ENCODE results near the gene SYTL3. TPM values are rescaled to one million over a fixed set of nuclear protein-coding genes. Genes with fewer than 3 reads are reported as not detected.
A peak's percentile ranks its signal among the peaks of the same experiment; 100 is the strongest.
"Not testable (repeated sequence)": the region's sequence is repeated elsewhere in the genome, so short reads cannot be mapped to it uniquely, and the experiment has no call there.

The SYTL3 gene
- total RNA-seq, 1 experiment from 2014 or later = 1.8 TPM

- no peaks in the 10 kb centered on the region for H3F3A ChIP-seq (ENCODE audit: low read length, unreplicated experiment)
- no peak overlapping the region for H3K4me2 ChIP-seq (ENCODE audit: low read length)
- no TSS peak for BruUV-seq (replicated peaks)
- H3K9ac ChIP-seq (ENCODE audit: low read length) = no peak overlapping the region
- no peaks in the 10 kb centered on the region for H3K9me3 ChIP-seq (ENCODE audit: low read length)
- no peak overlapping the region for H3K27ac ChIP-seq (ENCODE audit: low read length)
- no peak overlapping the region for H2AFZ ChIP-seq (ENCODE audit: low read length)
- intact Hi-C loops (cut with micrococcal nuclease) = no loop called here
- H3K9me2 ChIP-seq (replicated peaks; ENCODE audit: low read length) = no peaks in the 10 kb centered on the region
- CTCF ChIA-PET = no interaction called here
- ATAC-seq (no peak), DNase-seq (peak; percentile 44)
- no peaks in the 10 kb centered on the region for H3K36me3 ChIP-seq (ENCODE audit: low read depth, low read length)
- H3K27me3 ChIP-seq (ENCODE audit: low read length) = no peaks in the 10 kb centered on the region
- no peak for TF ChIP-seq CTCF (conservative IDR thresholded peaks at IDR 0.05; ENCODE audit: low read depth, low read length)
- no peak for TF ChIP-seq EZH2 (IDR thresholded peaks at IDR 0.05; ENCODE audit: low read length, unreplicated experiment)
- no peak for TF ChIP-seq EZH2phosphoT487 (IDR thresholded peaks at IDR 0.05; ENCODE audit: borderline replicate concordance, low read length)
- POLR2A ChIA-PET (ENCODE audit: unreplicated experiment) = interaction anchor here (0.6 kb wide), 1 partner anchor 218 kb away, joined by 3 read pairs; no protein-coding TSS in a partner anchor
- H3K4me3 ChIP-seq (ENCODE audit: low read length) = no peak overlapping the region
- no peaks in the 10 kb centered on the region for H4K20me1 ChIP-seq (ENCODE audit: low read length)
- peaks cover 8% of the 10 kb centered on the region for H3K79me2 ChIP-seq (ENCODE audit: low read length)
- peaks cover 35% of the 10 kb centered on the region for H3K4me1 ChIP-seq (ENCODE audit: insufficient read depth, low read length)
Measured at GRCh38 chr6:158648682-158649131, 1.1 kb upstream of the SYTL3 start.

- DNase-seq; POLR2A ChIA-PET (ENCODE audit: unreplicated experiment); H3K27me3 ChIP-seq (ENCODE audit: low read length); H3K9me2 ChIP-seq (replicated peaks; ENCODE audit: low read length); H3K36me3 ChIP-seq (ENCODE audit: low read depth, low read length); H3K4me2 ChIP-seq (ENCODE audit: low read length); H3K79me2 ChIP-seq (ENCODE audit: low read length); H3K4me3 ChIP-seq (ENCODE audit: low read length); H3K27ac ChIP-seq (ENCODE audit: low read length); H3F3A ChIP-seq (ENCODE audit: low read length, unreplicated experiment); H3K9ac ChIP-seq (ENCODE audit: low read length); CTCF ChIA-PET; BruUV-seq (replicated peaks); H3K9me3 ChIP-seq (ENCODE audit: low read length); ATAC-seq; H4K20me1 ChIP-seq (ENCODE audit: low read length); intact Hi-C loops (cut with micrococcal nuclease); H2AFZ ChIP-seq (ENCODE audit: low read length): not testable (repeated sequence)
- H3K4me1 ChIP-seq (ENCODE audit: insufficient read depth, low read length) = peaks cover 14% of the 10 kb centered on the region
Measured at GRCh38 chr6:158651981-158652737, 2.3 kb downstream of the SYTL3 start.

- Histone ChIP-seq H3K9ac (ENCODE audit: low read length) (no peak overlapping the region), H4K20me1 (ENCODE audit: low read length) (no peaks in the 10 kb centered on the region), H3K4me1 (ENCODE audit: insufficient read depth, low read length) (peaks cover 7% of the 10 kb centered on the region), H3K9me3 (ENCODE audit: low read length) (no peaks in the 10 kb centered on the region), H3K27ac (ENCODE audit: low read length) (no peak overlapping the region), H3K36me3 (ENCODE audit: low read depth, low read length) (no peaks in the 10 kb centered on the region), H3K79me2 (ENCODE audit: low read length) (no peaks in the 10 kb centered on the region), H3K4me3 (ENCODE audit: low read length) (no peak overlapping the region), H2AFZ (ENCODE audit: low read length) (no peak overlapping the region), H3K9me2 (replicated peaks; ENCODE audit: low read length) (no peaks in the 10 kb centered on the region), H3K27me3 (ENCODE audit: low read length) (no peaks in the 10 kb centered on the region), H3F3A (ENCODE audit: low read length, unreplicated experiment) (no peaks in the 10 kb centered on the region), H3K4me2 (ENCODE audit: low read length) (no peak overlapping the region)
- intact Hi-C loops (cut with micrococcal nuclease) = no loop called here
- no peak for DNase-seq
- CTCF ChIA-PET = no interaction called here
- no peak for ATAC-seq
- BruUV-seq (replicated peaks) = no TSS peak
- POLR2A ChIA-PET (ENCODE audit: unreplicated experiment) = no interaction called here
- TF ChIP-seq EZH2 (IDR thresholded peaks at IDR 0.05; ENCODE audit: low read length, unreplicated experiment) = no peak
- TF ChIP-seq CTCF (conservative IDR thresholded peaks at IDR 0.05; ENCODE audit: low read depth, low read length) = no peak
- no peak for TF ChIP-seq EZH2phosphoT487 (IDR thresholded peaks at IDR 0.05; ENCODE audit: borderline replicate concordance, low read length)
Measured at GRCh38 chr6:158653577-158654354, 3.9 kb downstream of the SYTL3 start.

All from PC-3 (cell line).